Activated naive CD4-positive, alpha-beta T cell treated with anti-CD3 and anti-CD28 coated beads for 36 hours (primary cell): ENCODE data around the gene BCL3. TPM values are rescaled to one million over a fixed set of nuclear protein-coding genes. Genes with fewer than 3 reads are reported as not detected.

Source experiments
- CTCF ChIA-PET: fragments of 350-600 bp; sonication (Branson Sonifier 250); formaldehyde crosslinking; loops from one replicate; lab custom pipeline; 2021; ENCODE audit warnings: antibody characterized with exemption; lab: Charles Lee
- DNase-seq: peaks from one replicate; pipeline ENCODE4 v3.0.0-alpha.2; 2020
- H3K27ac Mint-ChIP-seq: one replicate; pipeline ENCODE4 v1.8.0; 2021; ENCODE audit warnings: mild to moderate bottlenecking, mixed read lengths
- H3K27me3 Mint-ChIP-seq: one replicate; pipeline ENCODE4 v1.8.0; 2021; ENCODE audit warnings: low read depth, mixed read lengths
- H3K36me3 Mint-ChIP-seq: one replicate; pipeline ENCODE4 v1.8.0; 2021; ENCODE audit warnings: low read depth, mixed read lengths
- H3K4me1 Mint-ChIP-seq: one replicate; pipeline ENCODE4 v1.8.0; 2021; ENCODE audit warnings: low read depth, mixed read lengths
- H3K4me3 Mint-ChIP-seq: one replicate; pipeline ENCODE4 v1.8.0; 2021; ENCODE audit warnings: mild to moderate bottlenecking, moderate library complexity, mixed read lengths
- H3K9me3 Mint-ChIP-seq: one replicate; pipeline ENCODE4 v1.8.0; 2021; ENCODE audit warnings: mixed read lengths
- intact Hi-C: fragments of 100-400 bp; cut with micrococcal nuclease; formaldehyde crosslinking; loops from one replicate; pipeline ENCODE4 v1.15.1; 2023
- microRNA-seq: library from miRNA; unstranded; fragments of <30 nt; microRNA quantifications from one replicate; pipeline ENCODE4 v1.2.0, GENCODE V29; 2022; ENCODE audit warnings: borderline microRNAs expressed, borderline replicate concordance
- total RNA-seq, 2 experiments: library from RNA; stranded (reverse); gene quantifications; one replicate each; pipeline ENCODE4 v1.2.3, GENCODE V29; 2021

The BCL3 gene
- total RNA-seq, 2 experiments from 2014 or later = 92.5 to 104 TPM

- Mint-ChIP-seq H3K27me3 (peaks cover 5% of the 10 kb centered on the region), H3K9me3 (no peaks in the 10 kb centered on the region), H3K4me3 (no peak overlapping the region), H3K27ac (no peak overlapping the region), H3K36me3 (no peaks in the 10 kb centered on the region), H3K4me1 (peaks cover 1% of the 10 kb centered on the region)
- CTCF ChIA-PET = interaction anchor here (0.6 to 2.9 kb wide), 4 partner anchors 40 to 190 kb away, joined by 3 to 13 read pairs (median 4); no protein-coding TSS in a partner anchor
- no peak for DNase-seq
- intact Hi-C loops = loop anchor here (5.0 kb wide), 1 partner anchor 149 kb away; no protein-coding TSS in a partner anchor
Observed at GRCh38 chr19:44803442-44804428, 55.2 kb downstream of the BCL3 start.

GRCh38 chr19:44806291-44806690 lies 57.8 kb downstream of the BCL3 start:
- Mint-ChIP-seq H3K27ac (no peak overlapping the region), H3K4me1 (peaks cover 6% of the 10 kb centered on the region), H3K9me3 (no peaks in the 10 kb centered on the region), H3K4me3 (no peak overlapping the region), H3K36me3 (no peaks in the 10 kb centered on the region), H3K27me3 (peaks cover 19% of the 10 kb centered on the region)
- intact Hi-C loops = no loop called here
- CTCF ChIA-PET = interaction anchor here (0.5 to 0.8 kb wide), 3 partner anchors 8 to 150 kb away, joined by 3 to 4 read pairs (median 4); no protein-coding TSS in a partner anchor
- no peak for DNase-seq

- intact Hi-C loops = no loop called here
- no peak for DNase-seq
- no peak overlapping the region for H3K27ac Mint-ChIP-seq
- H3K36me3 Mint-ChIP-seq = no peaks in the 10 kb centered on the region
- H3K9me3 Mint-ChIP-seq = no peaks in the 10 kb centered on the region
- peaks cover 23% of the 10 kb centered on the region for H3K27me3 Mint-ChIP-seq
- no peak overlapping the region for H3K4me3 Mint-ChIP-seq
- CTCF ChIA-PET = interaction anchor here (0.5 to 0.7 kb wide), 2 partner anchors 21 to 151 kb away, joined by 4 read pairs; no protein-coding TSS in a partner anchor
- peaks cover 6% of the 10 kb centered on the region for H3K4me1 Mint-ChIP-seq
Observed at GRCh38 chr19:44807162-44807561, 58.7 kb downstream of the BCL3 start.

GRCh38 chr19:44807652-44808462 lies 59.3 kb downstream of the BCL3 start:
- no peak for DNase-seq
- peaks cover 23% of the 10 kb centered on the region for H3K27me3 Mint-ChIP-seq
- H3K27ac Mint-ChIP-seq = no peak overlapping the region
- H3K9me3 Mint-ChIP-seq = no peaks in the 10 kb centered on the region
- H3K4me3 Mint-ChIP-seq = no peak overlapping the region
- H3K4me1 Mint-ChIP-seq = peaks cover 6% of the 10 kb centered on the region
- CTCF ChIA-PET = interaction anchor here (0.6 kb wide), 1 partner anchor 102 kb away, joined by 3 read pairs; no protein-coding TSS in a partner anchor
- H3K36me3 Mint-ChIP-seq = no peaks in the 10 kb centered on the region
- intact Hi-C loops = no loop called here

- Mint-ChIP-seq H3K27me3 (peaks cover 24% of the 10 kb centered on the region), H3K4me3 (no peak within 1 kb of the TSS)
- intact Hi-C loops = no loop called here
Observed at GRCh38 chr19:44808463-44809371, 60.2 kb downstream of the BCL3 start, which contains the start of gene BCAM. Gene BCAM, plus strand, starts transcription at chr19:44809103. Its CDS starts 22 bp downstream, at chr19:44809125.

More at GRCh38 chr19:44808463-44809371, 60.2 kb downstream of the BCL3 start, which contains the start of gene BCAM:
- no peak for DNase-seq
- no peaks in the 10 kb centered on the region for H3K36me3 Mint-ChIP-seq
- CTCF ChIA-PET = interaction anchor here (0.6 kb wide), 1 partner anchor 103 kb away, joined by 3 read pairs; no protein-coding TSS in a partner anchor
- no peaks in the 10 kb centered on the region for H3K9me3 Mint-ChIP-seq
- peaks cover 6% of the 10 kb centered on the region for H3K4me1 Mint-ChIP-seq
- H3K27ac Mint-ChIP-seq = no peak within 1 kb of the TSS

Small RNAs within 50 kb of the gene (microRNA-seq; reads per million reads assigned to microRNA genes)
- not detected for gene MIR8085

Other genes starting within 250 kb of the BCL3 start
- gene ZNF180, start 248.2 kb upstream of the BCL3 start, total RNA-seq = 1 to 10 TPM; 3.3 to 5.2 TPM
- not detected for gene CEACAM20, start 219.0 kb upstream of the BCL3 start, total RNA-seq
- gene IGSF23, start 135.1 kb upstream of the BCL3 start, total RNA-seq = not detected
- 1 to 10 TPM; 8.9 to 9.8 TPM for gene PVR, start 104.8 kb upstream of the BCL3 start, total RNA-seq
- under 1 TPM; 0.17 to 0.27 TPM for gene CEACAM19, start 77.2 kb upstream of the BCL3 start, total RNA-seq
- gene CEACAM16, start 49.6 kb upstream of the BCL3 start, total RNA-seq = not detected
- not detected for gene CBLC, start 29.2 kb downstream of the BCL3 start, total RNA-seq
- not detected for gene BCAM, start 60.4 kb downstream of the BCL3 start, total RNA-seq
- gene NECTIN2, start 97.6 kb downstream of the BCL3 start, total RNA-seq = 1 to 10 TPM in 1 of 2 experiments, under 1 TPM in 1; 0.88 to 1.1 TPM
- gene TOMM40, start 142.5 kb downstream of the BCL3 start, total RNA-seq = 10 to 100 TPM; 72.6 to 75.0 TPM
- gene APOE, start 157.1 kb downstream of the BCL3 start, total RNA-seq = 1 to 10 TPM in 1 of 2 experiments, under 1 TPM in 1; 0.72 to 1.1 TPM
- 1 to 10 TPM; 1.2 to 1.3 TPM for gene APOC1, start 165.9 kb downstream of the BCL3 start, total RNA-seq
- gene APOC4, start 193.5 kb downstream of the BCL3 start, total RNA-seq = not detected
- gene APOC2, start 197.3 kb downstream of the BCL3 start, total RNA-seq = not detected
- gene CLPTM1, start 206.7 kb downstream of the BCL3 start, total RNA-seq = 10 to 100 TPM; 32.4 to 34.6 TPM